ENCODE data around the gene TXNDC11.

The TXNDC11 gene

GRCh38 chr16:11677959-11678881 lies 64.4 kb downstream of the TXNDC11 start:
- H3K4me3 ChIP-seq (ENCODE audit: low read depth, low read length), result no peak overlapping the region
- no peak for TF ChIP-seq CTCF (IDR thresholded peaks at IDR 0.05; ENCODE audit: borderline replicate concordance, insufficient read depth, low read depth, low read length)

- no peak for TF ChIP-seq CTCF (IDR thresholded peaks at IDR 0.05; ENCODE audit: borderline replicate concordance, insufficient read depth, low read depth, low read length)
- no peak overlapping the region for H3K4me3 ChIP-seq (ENCODE audit: low read depth, low read length)
Observed at GRCh38 chr16:11677451-11677951, 65.2 kb downstream of the TXNDC11 start.

GRCh38 chr16:11676799-11677198 lies 65.9 kb downstream of the TXNDC11 start:
- H3K4me3 ChIP-seq (ENCODE audit: low read depth, low read length), result no peak overlapping the region
- no peak for TF ChIP-seq CTCF (IDR thresholded peaks at IDR 0.05; ENCODE audit: borderline replicate concordance, insufficient read depth, low read depth, low read length)

- TF ChIP-seq CTCF (IDR thresholded peaks at IDR 0.05; ENCODE audit: borderline replicate concordance, insufficient read depth, low read depth, low read length), result no peak
Observed at GRCh38 chr16:11675561-11676511, 66.8 kb downstream of the TXNDC11 start.

GRCh38 chr16:11674818-11675560 lies 67.7 kb downstream of the TXNDC11 start:
- no peak overlapping the region for H3K4me3 ChIP-seq (ENCODE audit: low read depth, low read length)
- TF ChIP-seq CTCF (IDR thresholded peaks at IDR 0.05; ENCODE audit: borderline replicate concordance, insufficient read depth, low read depth, low read length), result no peak

More at GRCh38 chr16:11675561-11676511, 66.8 kb downstream of the TXNDC11 start:
- no peak overlapping the region for H3K4me3 ChIP-seq (ENCODE audit: low read depth, low read length)

- H3K4me3 ChIP-seq (ENCODE audit: low read depth, low read length), result no peak overlapping the region
- no peak for TF ChIP-seq CTCF (IDR thresholded peaks at IDR 0.05; ENCODE audit: borderline replicate concordance, insufficient read depth, low read depth, low read length)
Observed at GRCh38 chr16:11674001-11674817, 68.4 kb downstream of the TXNDC11 start.

All from GM12875 (cell line).